Cardiac septum (tissue), 1 donor: ENCODE data around the gene FNBP1L. TPM values are rescaled to one million over a fixed set of nuclear protein-coding genes. Genes with fewer than 3 reads are reported as not detected.
A peak's percentile ranks its signal among the peaks of the same experiment; 100 is the strongest.
"Not testable (repeated sequence)": the region's sequence is repeated elsewhere in the genome, so short reads cannot be mapped to it uniquely, and the experiment has no call there.

Experiments
- DNase-seq: peaks from one replicate; pipeline ENCODE4 v3.0.0-alpha.2; 2020; ENCODE audit warnings: low spot score
- intact Hi-C: fragments of 100-400 bp; cut with DNase I; formaldehyde crosslinking; loops from one replicate; pipeline ENCODE4 v1.14.0; 2022
- total RNA-seq: library from RNA; stranded (reverse); fragmentation: NEBNext Ultra II Directional; extraction: Animal tissue kit (Norgen Biotek cat#: 25700); gene quantifications from one replicate; pipeline ENCODE4 v1.2.1, GENCODE V29; 2021
- donor health status: DM: no; HTN: no; CAD: no.

FNBP1L gene
- total RNA-seq, 1 donor from 2014 or later: 13.5 TPM

GRCh38 chr1:93441589-93441988 is 6.3 kb upstream of the FNBP1L start:
- intact Hi-C loops: loop anchor here (2.0 kb wide), 1 partner anchor 187 kb away; no protein-coding TSS in a partner anchor
- DNase-seq: no peak

GRCh38 chr1:93442008-93442666 is 5.8 kb upstream of the FNBP1L start:
- intact Hi-C loops: no loop called here
- DNase-seq: no peak

- intact Hi-C loops: no loop called here
- DNase-seq: no peak
These were observed 5.2 kb upstream of the FNBP1L start for GRCh38 chr1:93442741-93443140.

- intact Hi-C loops: no loop called here
- no peak for DNase-seq
These were observed 4.5 kb upstream of the FNBP1L start for GRCh38 chr1:93443454-93443853.

GRCh38 chr1:93446837-93447451 is 974 bp upstream of the FNBP1L start:
- intact Hi-C loops: loop anchor here (5.0 kb wide), 3 partner anchors 100 to 165 kb away; partner anchors contain the start of gene DR1
- peak; percentile 66 for DNase-seq

GRCh38 chr1:93448292-93448982 is 519 bp downstream of the FNBP1L start:
- intact Hi-C loops: loop anchor here (5.0 kb wide), 3 partner anchors 101 to 164 kb away; partner anchors contain the start of gene DR1
- peak; percentile 83 for DNase-seq

- no peak for DNase-seq
- intact Hi-C loops: loop anchor here (5.0 kb wide), 3 partner anchors 102 to 163 kb away; partner anchors contain the start of gene DR1
These were observed 1.3 kb downstream of the FNBP1L start for GRCh38 chr1:93448983-93449804.

GRCh38 chr1:93450321-93450720 is 2.4 kb downstream of the FNBP1L start:
- intact Hi-C loops: no loop called here
- DNase-seq: no peak

- DNase-seq: no peak
- intact Hi-C loops: no loop called here
These were observed 6.0 kb downstream of the FNBP1L start for GRCh38 chr1:93453911-93454310.

- no peak for DNase-seq
- intact Hi-C loops: no loop called here
These were observed 11.2 kb downstream of the FNBP1L start for GRCh38 chr1:93459126-93459525.

- DNase-seq: no peak
- intact Hi-C loops: no loop called here
These were observed 13.3 kb downstream of the FNBP1L start for GRCh38 chr1:93461236-93461635.

GRCh38 chr1:93463960-93464359 is 16.0 kb downstream of the FNBP1L start:
- intact Hi-C loops: no loop called here
- no peak for DNase-seq

GRCh38 chr1:93465371-93466082 is 17.6 kb downstream of the FNBP1L start:
- DNase-seq, intact Hi-C loops: not testable (repeated sequence)

GRCh38 chr1:93467606-93468005 is 19.7 kb downstream of the FNBP1L start:
- no peak for DNase-seq
- intact Hi-C loops: no loop called here

- intact Hi-C loops: no loop called here
- DNase-seq: no peak
These were observed 20.7 kb downstream of the FNBP1L start for GRCh38 chr1:93468662-93469061.

GRCh38 chr1:93469223-93469622 is 21.3 kb downstream of the FNBP1L start:
- intact Hi-C loops, DNase-seq: not testable (repeated sequence)

- intact Hi-C loops: no loop called here
- no peak for DNase-seq
These were observed 23.4 kb downstream of the FNBP1L start for GRCh38 chr1:93471284-93471683.

GRCh38 chr1:93471911-93472310 is 24.0 kb downstream of the FNBP1L start:
- intact Hi-C loops: no loop called here
- no peak for DNase-seq

- intact Hi-C loops: no loop called here
- no peak for DNase-seq
These were observed 26.4 kb downstream of the FNBP1L start for GRCh38 chr1:93474321-93474720.
